ENCODE data around the gene LYRM7. TPM values are rescaled to one million over a fixed set of nuclear protein-coding genes. Genes with fewer than 3 reads are reported as not detected.

Gene LYRM7
- total and polyA plus RNA-seq, 10 of the 15 experiments (the other 5 are each of a cell fraction or from before 2014, with no cell fraction given) = 9.2 to 68.8 (median 20.2) TPM

DNA sequence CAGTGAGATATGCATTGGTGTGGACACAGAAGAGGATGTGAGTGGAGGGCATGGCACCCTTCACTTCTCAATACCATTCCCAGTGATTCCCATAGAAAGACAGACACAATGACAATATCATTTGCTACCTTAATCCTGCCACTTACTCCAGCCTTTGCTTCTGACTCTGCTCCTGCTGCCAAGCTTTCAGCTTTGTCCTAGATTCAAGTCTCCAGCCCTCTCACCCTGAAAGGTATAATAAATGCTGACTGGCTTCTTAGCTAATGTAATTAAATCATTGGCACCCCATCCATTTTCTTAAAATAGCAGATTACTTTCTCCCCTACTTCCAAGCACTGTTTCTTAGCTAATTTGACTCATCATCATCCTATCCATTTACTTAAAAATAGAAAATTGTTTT is 52.0 kb downstream of the LYRM7 start:
- DNase-seq (ENCODE audit: low read depth, low spot score) (no peak), ATAC-seq (no peak), FAIRE-seq (no peak)
- ChIA-PET CTCF (interaction anchor here (0.6 to 8.7 kb wide), 7 partner anchors 9 to 193 kb away, joined by 3 to 65 read pairs (median 4); partner anchors contain the start of gene CDC42SE2), SMC1A (ENCODE audit: uncharacterized antibody, unreplicated experiment) (interaction anchor here (0.9 to 26.7 kb wide), 16 partner anchors 10 to 192 kb away, joined by 3 to 1218 read pairs (median 6); partner anchors contain the start of gene CDC42SE2), RAD21 (ENCODE audit: unreplicated experiment) (interaction anchor here (1.0 to 10.4 kb wide), 12 partner anchors 9 to 162 kb away, joined by 3 to 161 read pairs (median 10); partner anchors contain the start of genes CDC42SE2 and HINT1), POLR2A (interaction anchor here (0.8 to 19.3 kb wide), 10 partner anchors 10 to 171 kb away, joined by 4 to 309 read pairs (median 10); partner anchors contain the start of gene CDC42SE2)
- BruUV-seq (replicated peaks) = no TSS peak
- H3K4me1 ChIP-seq (ENCODE audit: control insufficient read depth, insufficient read depth, low read length) = peaks cover 27% of the 10 kb centered on the region
- peak overlapping the region; percentile 78; the same call in 1 of the 2 replicates for H3K27ac ChIP-seq (ENCODE audit: control insufficient read depth, insufficient read depth)
- H3K36me3 ChIP-seq (ENCODE audit: control insufficient read depth in 2 of 2, insufficient read depth in 2 of 2, low read length in 1 of 2) = no peaks in the 10 kb centered on the region; a peak in 1 of 4 replicates
- H2AFZ ChIP-seq (ENCODE audit: control insufficient read depth, low read depth, low read length) = no peak overlapping the region
- intact Hi-C loops (cut with micrococcal nuclease; ENCODE audit: unreplicated experiment) = no loop called here
- no peaks in the 10 kb centered on the region for H3K27me3 ChIP-seq (replicated peaks in 1 of 2; ENCODE audit: control insufficient read depth in 2 of 2, insufficient read depth in 2 of 2, low read length in 1 of 2)
- peak overlapping the region; percentile 92 for H3K4me2 ChIP-seq (ENCODE audit: control insufficient read depth, insufficient read depth)
- no peaks in the 10 kb centered on the region for H3K9me3 ChIP-seq (replicated peaks; ENCODE audit: control insufficient read depth, insufficient read depth, low read length)
- H3K4me3 ChIP-seq = peak overlapping the region; percentile 64
- H3K9ac ChIP-seq (ENCODE audit: control insufficient read depth, insufficient read depth, low read length) = 0 out of 2 replicates have a peak overlapping the region, but pooled peaks have one; percentile 24
- peaks cover 84% of the 10 kb centered on the region for H3K79me2 ChIP-seq (ENCODE audit: control insufficient read depth, insufficient read depth, low read length)
- in situ Hi-C loops (cut with MboI) = no loop called here
- H4K20me1 ChIP-seq (ENCODE audit: control insufficient read depth, insufficient read depth) = no peaks in the 10 kb centered on the region
- TF ChIP-seq YY1 (IDR thresholded peaks at IDR 0.05; ENCODE audit: low read depth, low read length) = no peak
- TF ChIP-seq RELA (IDR thresholded peaks at IDR 0.05; ENCODE audit: borderline replicate concordance, partially characterized antibody) = no peak
- TF ChIP-seq HCFC1 (IDR thresholded peaks at IDR 0.05; ENCODE audit: low read length) = no peak
- TF ChIP-seq, protein P1, sequence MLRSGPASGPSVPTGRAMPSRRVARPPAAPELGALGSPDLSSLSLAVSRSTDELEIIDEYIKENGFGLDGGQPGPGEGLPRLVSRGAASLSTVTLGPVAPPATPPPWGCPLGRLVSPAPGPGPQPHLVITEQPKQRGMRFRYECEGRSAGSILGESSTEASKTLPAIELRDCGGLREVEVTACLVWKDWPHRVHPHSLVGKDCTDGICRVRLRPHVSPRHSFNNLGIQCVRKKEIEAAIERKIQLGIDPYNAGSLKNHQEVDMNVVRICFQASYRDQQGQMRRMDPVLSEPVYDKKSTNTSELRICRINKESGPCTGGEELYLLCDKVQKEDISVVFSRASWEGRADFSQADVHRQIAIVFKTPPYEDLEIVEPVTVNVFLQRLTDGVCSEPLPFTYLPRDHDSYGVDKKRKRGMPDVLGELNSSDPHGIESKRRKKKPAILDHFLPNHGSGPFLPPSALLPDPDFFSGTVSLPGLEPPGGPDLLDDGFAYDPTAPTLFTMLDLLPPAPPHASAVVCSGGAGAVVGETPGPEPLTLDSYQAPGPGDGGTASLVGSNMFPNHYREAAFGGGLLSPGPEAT (IDR thresholded peaks at IDR 0.05; ENCODE audit: low read depth) = no peak
- TF ChIP-seq POU2F2 (IDR thresholded peaks at IDR 0.05; ENCODE audit: borderline replicate concordance, low read depth, low read length) = no peak
- TF ChIP-seq, protein P2, sequence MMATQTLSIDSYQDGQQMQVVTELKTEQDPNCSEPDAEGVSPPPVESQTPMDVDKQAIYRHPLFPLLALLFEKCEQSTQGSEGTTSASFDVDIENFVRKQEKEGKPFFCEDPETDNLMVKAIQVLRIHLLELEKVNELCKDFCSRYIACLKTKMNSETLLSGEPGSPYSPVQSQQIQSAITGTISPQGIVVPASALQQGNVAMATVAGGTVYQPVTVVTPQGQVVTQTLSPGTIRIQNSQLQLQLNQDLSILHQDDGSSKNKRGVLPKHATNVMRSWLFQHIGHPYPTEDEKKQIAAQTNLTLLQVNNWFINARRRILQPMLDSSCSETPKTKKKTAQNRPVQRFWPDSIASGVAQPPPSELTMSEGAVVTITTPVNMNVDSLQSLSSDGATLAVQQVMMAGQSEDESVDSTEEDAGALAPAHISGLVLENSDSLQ (IDR thresholded peaks at IDR 0.05) = no peak
- no peak for TF ChIP-seq KAT2A (conservative IDR thresholded peaks at IDR 0.05; ENCODE audit: control insufficient read depth, low read depth, low read length)
- TF ChIP-seq TCF12 (IDR thresholded peaks at IDR 0.05; ENCODE audit: low read depth, low read length) = no peak
- TF ChIP-seq, protein P3, sequence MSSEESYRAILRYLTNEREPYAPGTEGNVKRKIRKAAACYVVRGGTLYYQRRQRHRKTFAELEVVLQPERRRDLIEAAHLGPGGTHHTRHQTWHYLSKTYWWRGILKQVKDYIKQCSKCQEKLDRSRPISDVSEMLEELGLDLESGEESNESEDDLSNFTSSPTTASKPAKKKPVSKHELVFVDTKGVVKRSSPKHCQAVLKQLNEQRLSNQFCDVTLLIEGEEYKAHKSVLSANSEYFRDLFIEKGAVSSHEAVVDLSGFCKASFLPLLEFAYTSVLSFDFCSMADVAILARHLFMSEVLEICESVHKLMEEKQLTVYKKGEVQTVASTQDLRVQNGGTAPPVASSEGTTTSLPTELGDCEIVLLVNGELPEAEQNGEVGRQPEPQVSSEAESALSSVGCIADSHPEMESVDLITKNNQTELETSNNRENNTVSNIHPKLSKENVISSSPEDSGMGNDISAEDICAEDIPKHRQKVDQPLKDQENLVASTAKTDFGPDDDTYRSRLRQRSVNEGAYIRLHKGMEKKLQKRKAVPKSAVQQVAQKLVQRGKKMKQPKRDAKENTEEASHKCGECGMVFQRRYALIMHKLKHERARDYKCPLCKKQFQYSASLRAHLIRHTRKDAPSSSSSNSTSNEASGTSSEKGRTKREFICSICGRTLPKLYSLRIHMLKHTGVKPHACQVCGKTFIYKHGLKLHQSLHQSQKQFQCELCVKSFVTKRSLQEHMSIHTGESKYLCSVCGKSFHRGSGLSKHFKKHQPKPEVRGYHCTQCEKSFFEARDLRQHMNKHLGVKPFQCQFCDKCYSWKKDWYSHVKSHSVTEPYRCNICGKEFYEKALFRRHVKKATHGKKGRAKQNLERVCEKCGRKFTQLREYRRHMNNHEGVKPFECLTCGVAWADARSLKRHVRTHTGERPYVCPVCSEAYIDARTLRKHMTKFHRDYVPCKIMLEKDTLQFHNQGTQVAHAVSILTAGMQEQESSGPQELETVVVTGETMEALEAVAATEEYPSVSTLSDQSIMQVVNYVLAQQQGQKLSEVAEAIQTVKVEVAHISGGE (CRISPR knock-in tag; IDR thresholded peaks at IDR 0.05) = no peak
- TF ChIP-seq ZBED1 (IDR thresholded peaks at IDR 0.05; ENCODE audit: borderline replicate concordance) = no peak
- TF ChIP-seq NR2F1 (conservative IDR thresholded peaks at IDR 0.05) = no peak
- TF ChIP-seq, protein P4, sequence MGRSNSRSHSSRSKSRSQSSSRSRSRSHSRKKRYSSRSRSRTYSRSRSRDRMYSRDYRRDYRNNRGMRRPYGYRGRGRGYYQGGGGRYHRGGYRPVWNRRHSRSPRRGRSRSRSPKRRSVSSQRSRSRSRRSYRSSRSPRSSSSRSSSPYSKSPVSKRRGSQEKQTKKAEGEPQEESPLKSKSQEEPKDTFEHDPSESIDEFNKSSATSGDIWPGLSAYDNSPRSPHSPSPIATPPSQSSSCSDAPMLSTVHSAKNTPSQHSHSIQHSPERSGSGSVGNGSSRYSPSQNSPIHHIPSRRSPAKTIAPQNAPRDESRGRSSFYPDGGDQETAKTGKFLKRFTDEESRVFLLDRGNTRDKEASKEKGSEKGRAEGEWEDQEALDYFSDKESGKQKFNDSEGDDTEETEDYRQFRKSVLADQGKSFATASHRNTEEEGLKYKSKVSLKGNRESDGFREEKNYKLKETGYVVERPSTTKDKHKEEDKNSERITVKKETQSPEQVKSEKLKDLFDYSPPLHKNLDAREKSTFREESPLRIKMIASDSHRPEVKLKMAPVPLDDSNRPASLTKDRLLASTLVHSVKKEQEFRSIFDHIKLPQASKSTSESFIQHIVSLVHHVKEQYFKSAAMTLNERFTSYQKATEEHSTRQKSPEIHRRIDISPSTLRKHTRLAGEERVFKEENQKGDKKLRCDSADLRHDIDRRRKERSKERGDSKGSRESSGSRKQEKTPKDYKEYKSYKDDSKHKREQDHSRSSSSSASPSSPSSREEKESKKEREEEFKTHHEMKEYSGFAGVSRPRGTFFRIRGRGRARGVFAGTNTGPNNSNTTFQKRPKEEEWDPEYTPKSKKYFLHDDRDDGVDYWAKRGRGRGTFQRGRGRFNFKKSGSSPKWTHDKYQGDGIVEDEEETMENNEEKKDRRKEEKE (IDR thresholded peaks at IDR 0.05) = no peak
- no peak for TF ChIP-seq SUZ12 (IDR thresholded peaks at IDR 0.05; ENCODE audit: unreplicated experiment)
- TF ChIP-seq MTA2 (IDR thresholded peaks at IDR 0.05; ENCODE audit: low read depth) = no peak
- TF ChIP-seq ZNF274 (IDR thresholded peaks at IDR 0.05; ENCODE audit: insufficient read depth, insufficient read length) = no peak
